ENCODE data around the gene NMBR.
A peak's percentile ranks its signal among the peaks of the same experiment; 100 is the strongest.
"Not testable (repeated sequence)": the region's sequence is repeated elsewhere in the genome, so short reads cannot be mapped to it uniquely, and the experiment has no call there.

NMBR gene

GRCh38 chr6:142154336-142154735 is 7.4 kb upstream of the NMBR start:
- no peak for DNase-seq

- no peak for DNase-seq
Measured at GRCh38 chr6:142153196-142153595, 6.3 kb upstream of the NMBR start.

- no peak for DNase-seq
Measured at GRCh38 chr6:142152746-142153145, 5.8 kb upstream of the NMBR start.

GRCh38 chr6:142141531-142141930 is 5.4 kb downstream of the NMBR start:
- DNase-seq, result not testable (repeated sequence)

- no peak for DNase-seq
Measured at GRCh38 chr6:142138876-142139275, 8.0 kb downstream of the NMBR start.

GRCh38 chr6:142132625-142133024 is 14.3 kb downstream of the NMBR start, which contains the start of gene GJE1:
Gene GJE1 (plus strand): TSS chr6:142132925. CDS start chr6:142133159, 234 bp downstream.
- no peak for DNase-seq

- no peak for DNase-seq
Measured at GRCh38 chr6:142130814-142131213, 16.1 kb downstream of the NMBR start.

GRCh38 chr6:142121342-142121741 is 25.6 kb downstream of the NMBR start:
- DNase-seq, result no peak

- DNase-seq, result no peak
Measured at GRCh38 chr6:142118925-142119324, 28.0 kb downstream of the NMBR start.

- no peak for DNase-seq
Measured at GRCh38 chr6:142118328-142118727, 28.6 kb downstream of the NMBR start.

- no peak for DNase-seq
Measured at GRCh38 chr6:142117366-142117765, 29.6 kb downstream of the NMBR start.

GRCh38 chr6:142112451-142113061 is 34.4 kb downstream of the NMBR start:
- peak; percentile 51 for DNase-seq

- DNase-seq, result not testable (repeated sequence)
Measured at GRCh38 chr6:142110820-142111219, 36.1 kb downstream of the NMBR start.

GRCh38 chr6:142104820-142105219 is 42.1 kb downstream of the NMBR start:
- DNase-seq, result not testable (repeated sequence)

GRCh38 chr6:142088858-142089216 is 58.1 kb downstream of the NMBR start:
- peak; percentile 63 for DNase-seq

- no peak for DNase-seq
Measured at GRCh38 chr6:142087950-142088857, 58.7 kb downstream of the NMBR start.

- no peak for DNase-seq
Measured at GRCh38 chr6:142079130-142079529, 67.8 kb downstream of the NMBR start.

GRCh38 chr6:142075516-142076101 is 71.3 kb downstream of the NMBR start:
- no peak for DNase-seq

GRCh38 chr6:142074516-142074915 is 72.4 kb downstream of the NMBR start:
- no peak for DNase-seq

GRCh38 chr6:142071981-142072380 is 74.9 kb downstream of the NMBR start:
- DNase-seq, result no peak

GRCh38 chr6:142068416-142068815 is 78.5 kb downstream of the NMBR start:
- no peak for DNase-seq

GRCh38 chr6:142062861-142063260 is 84.1 kb downstream of the NMBR start:
- DNase-seq, result not testable (repeated sequence)

- no peak for DNase-seq
Measured at GRCh38 chr6:142058551-142059290, 88.2 kb downstream of the NMBR start.
